Measurements from ENCODE around the gene ERCC5. TPM values are rescaled to one million over a fixed set of nuclear protein-coding genes. Genes with fewer than 3 reads are reported as not detected.

ERCC5 gene
- total RNA-seq, 1 donor, result 99.2 TPM

DNA sequence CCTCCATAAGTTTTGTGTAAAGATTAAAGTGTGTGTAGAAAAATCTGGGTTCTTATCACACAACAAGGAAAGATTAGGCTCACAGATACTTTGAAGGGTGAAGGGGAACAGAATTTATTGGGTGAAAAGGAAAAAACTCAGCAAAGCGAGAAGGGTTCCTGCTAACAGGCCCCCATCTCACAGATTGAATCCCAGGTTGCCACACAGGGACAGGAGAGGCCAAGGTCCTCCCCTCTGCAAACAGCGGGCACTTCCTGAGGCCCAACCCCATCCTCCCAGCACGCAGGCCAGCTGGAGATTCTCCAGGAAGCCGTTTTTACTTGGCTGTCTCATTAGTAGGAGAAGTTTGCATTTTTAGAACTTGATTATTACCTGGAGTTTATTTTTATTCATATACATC, 15.2 kb upstream of the ERCC5 start:
- Histone ChIP-seq H3K27ac (ENCODE audit: low read depth, low read length) (no peak overlapping the region), H3K36me3 (ENCODE audit: insufficient read depth, low read length) (peaks cover 37% of the 10 kb centered on the region), H3K79me2 (ENCODE audit: insufficient read depth, low read length) (peaks cover 4% of the 10 kb centered on the region), H3K9me3 (ENCODE audit: low read depth, low read length) (no peaks in the 10 kb centered on the region), H3K4me2 (ENCODE audit: insufficient read depth, low read length) (no peak overlapping the region), H3K4me1 (ENCODE audit: insufficient read depth, low read length) (peaks cover 12% of the 10 kb centered on the region), H3K27me3 (ENCODE audit: insufficient read depth, low read length) (no peaks in the 10 kb centered on the region), H4K20me1 (ENCODE audit: insufficient read depth, low read length) (no peaks in the 10 kb centered on the region), H3K4me3 (ENCODE audit: insufficient read depth, low read length) (no peak overlapping the region), H2AFZ (ENCODE audit: low read length) (no peak overlapping the region)
- peak; percentile 54 for DNase-seq (ENCODE audit: insufficient read length, low spot score, missing footprints)
- TF ChIP-seq, protein P1, sequence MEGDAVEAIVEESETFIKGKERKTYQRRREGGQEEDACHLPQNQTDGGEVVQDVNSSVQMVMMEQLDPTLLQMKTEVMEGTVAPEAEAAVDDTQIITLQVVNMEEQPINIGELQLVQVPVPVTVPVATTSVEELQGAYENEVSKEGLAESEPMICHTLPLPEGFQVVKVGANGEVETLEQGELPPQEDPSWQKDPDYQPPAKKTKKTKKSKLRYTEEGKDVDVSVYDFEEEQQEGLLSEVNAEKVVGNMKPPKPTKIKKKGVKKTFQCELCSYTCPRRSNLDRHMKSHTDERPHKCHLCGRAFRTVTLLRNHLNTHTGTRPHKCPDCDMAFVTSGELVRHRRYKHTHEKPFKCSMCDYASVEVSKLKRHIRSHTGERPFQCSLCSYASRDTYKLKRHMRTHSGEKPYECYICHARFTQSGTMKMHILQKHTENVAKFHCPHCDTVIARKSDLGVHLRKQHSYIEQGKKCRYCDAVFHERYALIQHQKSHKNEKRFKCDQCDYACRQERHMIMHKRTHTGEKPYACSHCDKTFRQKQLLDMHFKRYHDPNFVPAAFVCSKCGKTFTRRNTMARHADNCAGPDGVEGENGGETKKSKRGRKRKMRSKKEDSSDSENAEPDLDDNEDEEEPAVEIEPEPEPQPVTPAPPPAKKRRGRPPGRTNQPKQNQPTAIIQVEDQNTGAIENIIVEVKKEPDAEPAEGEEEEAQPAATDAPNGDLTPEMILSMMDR (IDR thresholded peaks at IDR 0.05; ENCODE audit: extremely low read depth, low read depth, low read length), result no peak

DNA sequence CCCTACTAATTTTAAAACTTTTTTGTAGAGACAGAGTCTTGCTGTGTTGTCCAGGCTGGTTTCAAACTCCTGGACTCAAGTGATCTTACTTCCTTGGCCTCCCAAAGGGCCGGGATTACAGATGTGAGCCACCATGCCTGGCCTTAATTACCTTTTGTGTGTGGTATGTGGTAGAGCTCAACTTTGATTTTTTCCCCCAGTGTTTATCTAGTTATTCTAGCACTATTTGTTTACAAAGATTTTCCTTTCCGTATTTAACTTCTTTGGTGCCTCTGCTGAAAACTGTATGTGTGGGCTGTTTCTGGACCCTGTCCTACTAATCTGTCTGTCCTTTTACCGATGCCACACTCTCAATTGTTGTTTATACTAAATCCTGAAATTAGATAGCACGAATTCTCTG, 9.4 kb upstream of the ERCC5 start:
- Histone ChIP-seq H3K36me3 (ENCODE audit: insufficient read depth, low read length) (peaks cover 48% of the 10 kb centered on the region), H3K27me3 (ENCODE audit: insufficient read depth, low read length) (no peaks in the 10 kb centered on the region), H3K4me3 (ENCODE audit: insufficient read depth, low read length) (no peak overlapping the region), H4K20me1 (ENCODE audit: insufficient read depth, low read length) (no peaks in the 10 kb centered on the region), H3K4me2 (ENCODE audit: insufficient read depth, low read length) (no peak overlapping the region), H3K9me3 (ENCODE audit: low read depth, low read length) (no peaks in the 10 kb centered on the region), H3K79me2 (ENCODE audit: insufficient read depth, low read length) (no peaks in the 10 kb centered on the region), H3K27ac (ENCODE audit: low read depth, low read length) (no peak overlapping the region), H3K4me1 (ENCODE audit: insufficient read depth, low read length) (peaks cover 12% of the 10 kb centered on the region), H2AFZ (ENCODE audit: low read length) (no peak overlapping the region)
- no peak for DNase-seq (ENCODE audit: insufficient read length, low spot score, missing footprints)
- TF ChIP-seq, protein P1 (IDR thresholded peaks at IDR 0.05; ENCODE audit: extremely low read depth, low read depth, low read length), result no peak

DNA sequence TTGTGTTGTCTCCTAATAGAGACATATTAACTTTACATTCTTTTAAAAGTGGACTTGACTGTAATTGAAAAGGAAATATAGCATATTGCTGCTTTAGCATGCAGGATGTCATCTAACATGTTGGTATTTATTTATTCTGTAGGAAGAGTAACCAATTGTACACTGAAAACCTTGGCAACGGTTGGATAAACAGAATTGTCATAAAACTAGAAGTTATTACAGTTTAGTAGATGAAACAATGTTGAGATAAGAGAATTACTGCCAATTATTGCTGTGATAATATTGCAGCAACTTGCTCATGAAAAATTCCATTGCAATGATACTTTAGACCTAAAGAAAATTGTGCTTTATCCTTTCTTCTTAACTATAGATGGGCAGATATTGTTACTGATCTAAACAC, 7.6 kb upstream of the ERCC5 start:
- no peak for DNase-seq (ENCODE audit: insufficient read length, low spot score, missing footprints)
- Histone ChIP-seq H3K36me3 (ENCODE audit: insufficient read depth, low read length) (peaks cover 40% of the 10 kb centered on the region), H3K4me3 (ENCODE audit: insufficient read depth, low read length) (no peak overlapping the region), H4K20me1 (ENCODE audit: insufficient read depth, low read length) (no peaks in the 10 kb centered on the region), H2AFZ (ENCODE audit: low read length) (no peak overlapping the region), H3K9me3 (ENCODE audit: low read depth, low read length) (no peaks in the 10 kb centered on the region), H3K79me2 (ENCODE audit: insufficient read depth, low read length) (no peaks in the 10 kb centered on the region), H3K27me3 (ENCODE audit: insufficient read depth, low read length) (no peaks in the 10 kb centered on the region), H3K4me1 (ENCODE audit: insufficient read depth, low read length) (peaks cover 12% of the 10 kb centered on the region), H3K27ac (ENCODE audit: low read depth, low read length) (no peak overlapping the region), H3K4me2 (ENCODE audit: insufficient read depth, low read length) (no peak overlapping the region)
- TF ChIP-seq, protein P1 (IDR thresholded peaks at IDR 0.05; ENCODE audit: extremely low read depth, low read depth, low read length), result no peak

DNA sequence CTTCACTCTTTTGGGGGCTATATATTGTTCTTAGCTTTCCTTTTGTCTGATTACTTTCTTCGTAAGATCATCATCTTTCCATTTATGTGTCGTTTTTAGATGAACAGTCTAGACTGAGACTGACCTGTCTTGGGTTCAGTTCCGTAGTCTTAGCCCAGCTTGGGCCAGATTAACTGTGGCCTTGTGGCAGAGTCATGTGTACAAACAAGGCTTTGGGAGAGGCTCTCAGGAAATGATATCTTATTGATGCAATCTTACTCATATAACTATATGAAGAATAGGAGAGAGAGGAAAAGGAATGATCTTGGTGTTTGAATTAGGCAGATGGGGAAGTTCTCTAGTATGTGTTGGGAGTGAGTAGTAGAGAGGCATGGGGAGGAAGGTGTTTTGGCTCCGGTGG, 6.8 kb upstream of the ERCC5 start:
- Histone ChIP-seq H2AFZ (ENCODE audit: low read length) (no peak overlapping the region), H3K27me3 (ENCODE audit: insufficient read depth, low read length) (no peaks in the 10 kb centered on the region), H3K9me3 (ENCODE audit: low read depth, low read length) (no peaks in the 10 kb centered on the region), H3K36me3 (ENCODE audit: insufficient read depth, low read length) (peaks cover 40% of the 10 kb centered on the region), H3K4me3 (ENCODE audit: insufficient read depth, low read length) (no peak overlapping the region), H3K4me2 (ENCODE audit: insufficient read depth, low read length) (no peak overlapping the region), H3K27ac (ENCODE audit: low read depth, low read length) (peak overlapping the region; percentile 38), H3K4me1 (ENCODE audit: insufficient read depth, low read length) (peaks cover 12% of the 10 kb centered on the region), H4K20me1 (ENCODE audit: insufficient read depth, low read length) (no peaks in the 10 kb centered on the region), H3K79me2 (ENCODE audit: insufficient read depth, low read length) (no peaks in the 10 kb centered on the region)
- DNase-seq (ENCODE audit: insufficient read length, low spot score, missing footprints), result no peak
- TF ChIP-seq, protein P1 (IDR thresholded peaks at IDR 0.05; ENCODE audit: extremely low read depth, low read depth, low read length), result no peak
